ENCODE measurements around the gene CGNL1.

CGNL1 gene

GRCh38 chr15:57363661-57364060 lies 12.6 kb upstream of the CGNL1 start:
- TF ChIP-seq CTCF (conservative IDR thresholded peaks at IDR 0.05) (no peak), ZFX (IDR thresholded peaks at IDR 0.05) (no peak)

GRCh38 chr15:57364282-57365007 lies 11.9 kb upstream of the CGNL1 start:
- H3K27ac ChIP-seq, result peak overlapping the region; percentile 8; the same call in 1 of the 2 replicates
- no peak; the same call in 1 of the 2 replicates for TF ChIP-seq CTCF (conservative IDR thresholded peaks at IDR 0.05)
- TF ChIP-seq ZFX (IDR thresholded peaks at IDR 0.05), result no peak

More at GRCh38 chr15:57363661-57364060, 12.6 kb upstream of the CGNL1 start:
- no peak overlapping the region for H3K27ac ChIP-seq

- no peak for TF ChIP-seq ZFX (IDR thresholded peaks at IDR 0.05)
- no peak for TF ChIP-seq CTCF (conservative IDR thresholded peaks at IDR 0.05)
- no peak overlapping the region for H3K27ac ChIP-seq
Measured at GRCh38 chr15:57367556-57367955, 8.7 kb upstream of the CGNL1 start.

GRCh38 chr15:57370929-57371328 lies 5.4 kb upstream of the CGNL1 start:
- TF ChIP-seq ZFX (IDR thresholded peaks at IDR 0.05) (no peak), CTCF (conservative IDR thresholded peaks at IDR 0.05) (no peak)
- H3K27ac ChIP-seq, result no peak overlapping the region

- TF ChIP-seq ZFX (IDR thresholded peaks at IDR 0.05) (no peak), CTCF (conservative IDR thresholded peaks at IDR 0.05) (no peak)
- H3K27ac ChIP-seq, result no peak overlapping the region
Measured at GRCh38 chr15:57373251-57373881, 2.9 kb upstream of the CGNL1 start.

- TF ChIP-seq CTCF (conservative IDR thresholded peaks at IDR 0.05) (no peak), ZFX (IDR thresholded peaks at IDR 0.05) (no peak)
Measured at GRCh38 chr15:57373882-57374276, 2.4 kb upstream of the CGNL1 start.

GRCh38 chr15:57376696-57377477 lies 582 bp downstream of the CGNL1 start:
- H3K27ac ChIP-seq, result peak overlapping the region; percentile 33
- TF ChIP-seq CTCF (conservative IDR thresholded peaks at IDR 0.05) (no peak), ZFX (IDR thresholded peaks at IDR 0.05) (no peak)

More at GRCh38 chr15:57373882-57374276, 2.4 kb upstream of the CGNL1 start:
- no peak overlapping the region for H3K27ac ChIP-seq

Data from C4-2B (cell line).